GM23338 (cell line): ENCODE results near the gene MBL2. TPM values are rescaled to one million over a fixed set of nuclear protein-coding genes. Genes with fewer than 3 reads are reported as not detected.

Source experiments
- ATAC-seq: fragments of 200-7000 bp; cut with Tn5 transposase; 3 replicates; pipeline ENCODE4 v1.9.1; 2020
- DNase-seq: peaks from one replicate; pipeline ENCODE4 v3.0.0-alpha.2; 2015; ENCODE audit warnings: low spot score
- H2AFZ ChIP-seq: fragments of 200-600 bp; sonication (generic); 2 replicates; pipeline ENCODE4 v1.8.0; 2016; ENCODE audit warnings: antibody characterized with exemption, mild to moderate bottlenecking, moderate library complexity
- H3F3A ChIP-seq: fragments of 200-600 bp; sonication (generic); replicated peaks from 2 replicates; pipeline ENCODE4 v1.8.0; 2017; ENCODE audit warnings: antibody characterized with exemption, mixed run types, low read depth
- H3K27ac ChIP-seq: fragments of 200-600 bp; sonication (generic); 2 replicates; pipeline ENCODE4 v1.6.1; 2016; ENCODE audit warnings: low read depth
- H3K27me3 ChIP-seq: fragments of 200-600 bp; sonication (generic); 2 replicates; pipeline ENCODE4 v1.8.0; 2016; ENCODE audit warnings: mild to moderate bottlenecking, mixed run types, moderate library complexity; ENCODE audit not compliant: insufficient read depth
- H3K36me3 ChIP-seq: fragments of 200-600 bp; sonication (generic); 2 replicates; pipeline ENCODE4 v1.8.0; 2016; ENCODE audit warnings: mild to moderate bottlenecking; ENCODE audit not compliant: insufficient read depth
- H3K4me1 ChIP-seq: fragments of 200-600 bp; sonication (generic); 2 replicates; pipeline ENCODE4 v1.8.0; 2016; ENCODE audit warnings: mild to moderate bottlenecking, moderate library complexity; ENCODE audit not compliant: insufficient read depth
- H3K4me2 ChIP-seq: fragments of 200-600 bp; sonication (generic); 2 replicates; pipeline ENCODE4 v1.7.1; 2017; ENCODE audit warnings: mixed run types
- H3K4me3 ChIP-seq: fragments of 200-600 bp; sonication (generic); 2 replicates; pipeline ENCODE4 v1.6.1; 2016; ENCODE audit warnings: mixed run types
- H3K79me2 ChIP-seq: fragments of 200-600 bp; sonication (generic); replicated peaks from 2 replicates; pipeline ENCODE4 v1.8.0; 2017; ENCODE audit warnings: mild to moderate bottlenecking; ENCODE audit not compliant: insufficient read depth
- H3K9me2 ChIP-seq: fragments of 200-600 bp; sonication (generic); 2 replicates; pipeline ENCODE4 v1.8.0; 2017; ENCODE audit not compliant: insufficient read depth
- H4K20me1 ChIP-seq: fragments of 200-600 bp; sonication (generic); replicated peaks from 2 replicates; pipeline ENCODE4 v1.8.0; 2017; ENCODE audit warnings: mild to moderate bottlenecking; ENCODE audit not compliant: insufficient read depth
- H3K27ac Mint-ChIP-seq: 2 replicates; pipeline ENCODE4 v1.8.0; 2020; ENCODE audit warnings: inconsistent platforms, mild to moderate bottlenecking, moderate library complexity, mixed read lengths
- H3K27me3 Mint-ChIP-seq: 3 replicates; pipeline ENCODE4 v1.8.0; 2022; ENCODE audit warnings: low read depth, mild to moderate bottlenecking, moderate library complexity, mixed read lengths, inconsistent platforms; ENCODE audit not compliant: insufficient read depth, poor library complexity
- H3K36me3 Mint-ChIP-seq: 3 replicates; pipeline ENCODE4 v1.8.0; 2021; ENCODE audit warnings: low read depth, mild to moderate bottlenecking, inconsistent platforms, moderate library complexity, mixed read lengths
- H3K4me1 Mint-ChIP-seq: 3 replicates; pipeline ENCODE4 v1.8.0; 2020; ENCODE audit warnings: mild to moderate bottlenecking, inconsistent platforms, mixed read lengths
- H3K4me3 Mint-ChIP-seq: 3 replicates; pipeline ENCODE4 v1.8.0; 2021; ENCODE audit warnings: moderate library complexity, mild to moderate bottlenecking, inconsistent platforms, mixed read lengths
- H3K9me3 Mint-ChIP-seq: 3 replicates; pipeline ENCODE4 v1.8.0; 2020; ENCODE audit warnings: moderate library complexity, mild to moderate bottlenecking, inconsistent platforms, mixed read lengths
- CREB1 ChIP-seq: fragments of 250-450 bp; sonication (Bioruptor Pico); IDR thresholded peaks from 2 replicates; pipeline ENCODE4 v1.5.0; 2020; ENCODE audit warnings: low read depth, mild to moderate bottlenecking, moderate library complexity
- EZH2 ChIP-seq: fragments of 200-600 bp; sonication (generic); IDR thresholded peaks from one replicate; pipeline ENCODE4 v1.8.0; 2017; ENCODE audit warnings: antibody characterized with exemption, mild to moderate bottlenecking, low read depth; ENCODE audit not compliant: unreplicated experiment
- EZH2phosphoT487 ChIP-seq: fragments of 200-600 bp; sonication (generic); IDR thresholded peaks from one replicate; pipeline ENCODE4 v1.8.1; 2018; ENCODE audit warnings: antibody characterized with exemption; ENCODE audit not compliant: unreplicated experiment
- JUNB ChIP-seq: IDR thresholded peaks from one replicate; pipeline ENCODE4 v1.6.1; 2016; ENCODE audit warnings: antibody characterized with exemption; ENCODE audit not compliant: unreplicated experiment
- NANOG ChIP-seq: IDR thresholded peaks from 2 replicates; pipeline ENCODE4 v1.6.1; 2016; ENCODE audit warnings: antibody characterized with exemption, borderline replicate concordance
- POLR2AphosphoS5 ChIP-seq: IDR thresholded peaks from 2 replicates; pipeline ENCODE4 v1.6.1; 2016; ENCODE audit warnings: antibody characterized with exemption, low read depth
- STAT1 ChIP-seq: IDR thresholded peaks from one replicate; pipeline ENCODE4 v1.6.1; 2016; ENCODE audit warnings: antibody characterized with exemption; ENCODE audit not compliant: unreplicated experiment
- ZNF331 ChIP-seq: fragments of 250-450 bp; sonication (Bioruptor Pico); IDR thresholded peaks from 2 replicates; pipeline ENCODE4 v1.5.0; 2020; ENCODE audit warnings: low read depth, mild to moderate bottlenecking, moderate library complexity
- polyA plus RNA-seq: library from polyadenylated mRNA; unstranded; fragments of >200 nt; fragmentation: Nextera tagmentation; extraction: Ambion mirVana; gene quantifications from 2 replicates; pipeline ENCODE4 v1.2.1, GENCODE V29; 2016
- total RNA-seq: library from RNA; depleted of rRNA; stranded (reverse); fragments of >200 nt; shearing (Covaris generic); gene quantifications from 2 replicates; pipeline ENCODE4 v1.2.3, GENCODE V29; 2014
- TF ChIP-seq, protein P1 (sequence below): IDR thresholded peaks from one replicate; pipeline ENCODE4 v1.6.1; 2018; ENCODE audit warnings: antibody characterized with exemption; ENCODE audit not compliant: unreplicated experiment
- TF ChIP-seq, protein P2 (sequence below), 2 experiments: fragments of 200-600 bp in 1 of 2; sonication (generic) in 1 of 2; conservative IDR thresholded peaks; 2 replicates each; pipeline versions ENCODE4 v1.5.1 to v1.6.1; 2016 to 2017; ENCODE audit warnings: antibody characterized with exemption in 2 of 2, low read depth in 2 of 2, mild to moderate bottlenecking in 2 of 2, moderate library complexity in 1 of 2
- TF ChIP-seq, protein P3 (sequence below): fragments of 250-450 bp; sonication (Bioruptor Pico); IDR thresholded peaks from 2 replicates; pipeline ENCODE4 v1.5.0; 2020; ENCODE audit warnings: mild to moderate bottlenecking, moderate library complexity

Gene MBL2
- total and polyA plus RNA-seq, 2 experiments from 2014 or later = not detected

DNA sequence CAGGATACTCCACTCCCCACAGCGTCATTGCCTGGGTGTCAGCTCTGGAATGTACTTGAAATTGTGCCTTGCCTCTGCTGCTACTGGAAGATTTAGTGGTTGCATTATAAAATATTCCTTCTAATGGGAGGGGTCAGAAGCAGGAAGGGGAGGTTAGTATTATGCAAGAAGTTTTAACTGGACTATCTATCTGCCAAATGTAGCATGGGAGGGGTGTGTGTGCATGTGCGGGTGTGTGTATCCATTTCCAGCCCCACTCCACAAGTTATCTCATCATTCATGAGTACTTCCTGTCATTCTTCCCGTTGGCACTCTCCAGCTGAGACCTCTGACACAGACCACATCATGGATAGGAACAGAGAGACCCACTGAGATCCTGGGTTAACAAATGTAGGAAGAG lies 13.4 kb downstream of the MBL2 start:
- ATAC-seq (no peak), DNase-seq (no peak)
- no peak overlapping the region for H3K27ac Mint-ChIP-seq
- Histone ChIP-seq H3K4me1 (no peaks in the 10 kb centered on the region), H3K36me3 (no peaks in the 10 kb centered on the region), H3K4me3 (no peak overlapping the region), H3K4me2 (no peak overlapping the region), H3F3A (no peaks in the 10 kb centered on the region), H3K27ac (no peak overlapping the region), H2AFZ (no peak overlapping the region), H3K79me2 (no peaks in the 10 kb centered on the region), H4K20me1 (no peaks in the 10 kb centered on the region), H3K27me3 (no peaks in the 10 kb centered on the region), H3K9me2 (no peaks in the 10 kb centered on the region)
- TF ChIP-seq EZH2 = no peak
- H3K27me3 Mint-ChIP-seq = no peaks in the 10 kb centered on the region
- H3K4me1 Mint-ChIP-seq = no peaks in the 10 kb centered on the region
- no peak overlapping the region for H3K4me3 Mint-ChIP-seq
- no peaks in the 10 kb centered on the region for H3K36me3 Mint-ChIP-seq
- no peaks in the 10 kb centered on the region for H3K9me3 Mint-ChIP-seq

DNA sequence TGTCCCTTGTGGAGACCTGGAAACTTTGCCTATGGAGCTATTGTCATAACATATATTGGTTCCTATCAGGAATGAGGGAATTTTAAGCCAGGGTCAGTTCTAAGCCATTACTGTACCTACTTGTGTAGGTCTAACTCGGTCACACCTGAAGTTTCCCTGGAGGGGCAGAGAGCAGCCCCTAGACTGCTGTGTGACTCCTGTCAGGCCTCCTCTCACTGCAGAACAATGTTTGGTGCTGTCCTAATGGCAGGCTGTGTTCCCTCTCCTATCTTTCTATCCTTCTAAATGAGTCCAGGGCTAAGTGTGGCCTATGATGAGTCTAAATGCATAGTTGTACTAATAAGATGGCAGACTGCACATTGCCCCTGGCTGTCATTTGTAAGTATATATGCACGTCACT lies 14.2 kb downstream of the MBL2 start:
- DNase-seq (no peak), ATAC-seq (no peak)
- Mint-ChIP-seq H3K27me3 (no peaks in the 10 kb centered on the region), H3K9me3 (no peaks in the 10 kb centered on the region), H3K27ac (no peak overlapping the region), H3K4me1 (no peaks in the 10 kb centered on the region), H3K4me3 (no peak overlapping the region), H3K36me3 (no peaks in the 10 kb centered on the region)
- H3F3A ChIP-seq = no peaks in the 10 kb centered on the region
- no peak overlapping the region for H3K4me2 ChIP-seq
- H3K9me2 ChIP-seq = no peaks in the 10 kb centered on the region
- H3K36me3 ChIP-seq = no peaks in the 10 kb centered on the region
- H3K4me1 ChIP-seq = no peaks in the 10 kb centered on the region
- no peaks in the 10 kb centered on the region for H4K20me1 ChIP-seq
- H3K27ac ChIP-seq = no peak overlapping the region
- no peaks in the 10 kb centered on the region for H3K27me3 ChIP-seq
- H3K4me3 ChIP-seq = no peak overlapping the region
- H2AFZ ChIP-seq = no peak overlapping the region
- H3K79me2 ChIP-seq = no peaks in the 10 kb centered on the region
- TF ChIP-seq ZNF331 (CRISPR knock-in tag) = no peak
- no peak for TF ChIP-seq CREB1 (CRISPR knock-in tag)
- TF ChIP-seq, protein P1, sequence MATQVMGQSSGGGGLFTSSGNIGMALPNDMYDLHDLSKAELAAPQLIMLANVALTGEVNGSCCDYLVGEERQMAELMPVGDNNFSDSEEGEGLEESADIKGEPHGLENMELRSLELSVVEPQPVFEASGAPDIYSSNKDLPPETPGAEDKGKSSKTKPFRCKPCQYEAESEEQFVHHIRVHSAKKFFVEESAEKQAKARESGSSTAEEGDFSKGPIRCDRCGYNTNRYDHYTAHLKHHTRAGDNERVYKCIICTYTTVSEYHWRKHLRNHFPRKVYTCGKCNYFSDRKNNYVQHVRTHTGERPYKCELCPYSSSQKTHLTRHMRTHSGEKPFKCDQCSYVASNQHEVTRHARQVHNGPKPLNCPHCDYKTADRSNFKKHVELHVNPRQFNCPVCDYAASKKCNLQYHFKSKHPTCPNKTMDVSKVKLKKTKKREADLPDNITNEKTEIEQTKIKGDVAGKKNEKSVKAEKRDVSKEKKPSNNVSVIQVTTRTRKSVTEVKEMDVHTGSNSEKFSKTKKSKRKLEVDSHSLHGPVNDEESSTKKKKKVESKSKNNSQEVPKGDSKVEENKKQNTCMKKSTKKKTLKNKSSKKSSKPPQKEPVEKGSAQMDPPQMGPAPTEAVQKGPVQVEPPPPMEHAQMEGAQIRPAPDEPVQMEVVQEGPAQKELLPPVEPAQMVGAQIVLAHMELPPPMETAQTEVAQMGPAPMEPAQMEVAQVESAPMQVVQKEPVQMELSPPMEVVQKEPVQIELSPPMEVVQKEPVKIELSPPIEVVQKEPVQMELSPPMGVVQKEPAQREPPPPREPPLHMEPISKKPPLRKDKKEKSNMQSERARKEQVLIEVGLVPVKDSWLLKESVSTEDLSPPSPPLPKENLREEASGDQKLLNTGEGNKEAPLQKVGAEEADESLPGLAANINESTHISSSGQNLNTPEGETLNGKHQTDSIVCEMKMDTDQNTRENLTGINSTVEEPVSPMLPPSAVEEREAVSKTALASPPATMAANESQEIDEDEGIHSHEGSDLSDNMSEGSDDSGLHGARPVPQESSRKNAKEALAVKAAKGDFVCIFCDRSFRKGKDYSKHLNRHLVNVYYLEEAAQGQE = no peak
- TF ChIP-seq JUNB = no peak
- TF ChIP-seq STAT1 = no peak
- TF ChIP-seq, protein P2, sequence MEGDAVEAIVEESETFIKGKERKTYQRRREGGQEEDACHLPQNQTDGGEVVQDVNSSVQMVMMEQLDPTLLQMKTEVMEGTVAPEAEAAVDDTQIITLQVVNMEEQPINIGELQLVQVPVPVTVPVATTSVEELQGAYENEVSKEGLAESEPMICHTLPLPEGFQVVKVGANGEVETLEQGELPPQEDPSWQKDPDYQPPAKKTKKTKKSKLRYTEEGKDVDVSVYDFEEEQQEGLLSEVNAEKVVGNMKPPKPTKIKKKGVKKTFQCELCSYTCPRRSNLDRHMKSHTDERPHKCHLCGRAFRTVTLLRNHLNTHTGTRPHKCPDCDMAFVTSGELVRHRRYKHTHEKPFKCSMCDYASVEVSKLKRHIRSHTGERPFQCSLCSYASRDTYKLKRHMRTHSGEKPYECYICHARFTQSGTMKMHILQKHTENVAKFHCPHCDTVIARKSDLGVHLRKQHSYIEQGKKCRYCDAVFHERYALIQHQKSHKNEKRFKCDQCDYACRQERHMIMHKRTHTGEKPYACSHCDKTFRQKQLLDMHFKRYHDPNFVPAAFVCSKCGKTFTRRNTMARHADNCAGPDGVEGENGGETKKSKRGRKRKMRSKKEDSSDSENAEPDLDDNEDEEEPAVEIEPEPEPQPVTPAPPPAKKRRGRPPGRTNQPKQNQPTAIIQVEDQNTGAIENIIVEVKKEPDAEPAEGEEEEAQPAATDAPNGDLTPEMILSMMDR (conservative IDR thresholded peaks at IDR 0.05; ENCODE audit: low read depth in 2 of 2) = no peak
- TF ChIP-seq POLR2AphosphoS5 = no peak
- TF ChIP-seq EZH2 = no peak
- TF ChIP-seq NANOG = no peak
- TF ChIP-seq EZH2phosphoT487 = no peak
- TF ChIP-seq, protein P3, sequence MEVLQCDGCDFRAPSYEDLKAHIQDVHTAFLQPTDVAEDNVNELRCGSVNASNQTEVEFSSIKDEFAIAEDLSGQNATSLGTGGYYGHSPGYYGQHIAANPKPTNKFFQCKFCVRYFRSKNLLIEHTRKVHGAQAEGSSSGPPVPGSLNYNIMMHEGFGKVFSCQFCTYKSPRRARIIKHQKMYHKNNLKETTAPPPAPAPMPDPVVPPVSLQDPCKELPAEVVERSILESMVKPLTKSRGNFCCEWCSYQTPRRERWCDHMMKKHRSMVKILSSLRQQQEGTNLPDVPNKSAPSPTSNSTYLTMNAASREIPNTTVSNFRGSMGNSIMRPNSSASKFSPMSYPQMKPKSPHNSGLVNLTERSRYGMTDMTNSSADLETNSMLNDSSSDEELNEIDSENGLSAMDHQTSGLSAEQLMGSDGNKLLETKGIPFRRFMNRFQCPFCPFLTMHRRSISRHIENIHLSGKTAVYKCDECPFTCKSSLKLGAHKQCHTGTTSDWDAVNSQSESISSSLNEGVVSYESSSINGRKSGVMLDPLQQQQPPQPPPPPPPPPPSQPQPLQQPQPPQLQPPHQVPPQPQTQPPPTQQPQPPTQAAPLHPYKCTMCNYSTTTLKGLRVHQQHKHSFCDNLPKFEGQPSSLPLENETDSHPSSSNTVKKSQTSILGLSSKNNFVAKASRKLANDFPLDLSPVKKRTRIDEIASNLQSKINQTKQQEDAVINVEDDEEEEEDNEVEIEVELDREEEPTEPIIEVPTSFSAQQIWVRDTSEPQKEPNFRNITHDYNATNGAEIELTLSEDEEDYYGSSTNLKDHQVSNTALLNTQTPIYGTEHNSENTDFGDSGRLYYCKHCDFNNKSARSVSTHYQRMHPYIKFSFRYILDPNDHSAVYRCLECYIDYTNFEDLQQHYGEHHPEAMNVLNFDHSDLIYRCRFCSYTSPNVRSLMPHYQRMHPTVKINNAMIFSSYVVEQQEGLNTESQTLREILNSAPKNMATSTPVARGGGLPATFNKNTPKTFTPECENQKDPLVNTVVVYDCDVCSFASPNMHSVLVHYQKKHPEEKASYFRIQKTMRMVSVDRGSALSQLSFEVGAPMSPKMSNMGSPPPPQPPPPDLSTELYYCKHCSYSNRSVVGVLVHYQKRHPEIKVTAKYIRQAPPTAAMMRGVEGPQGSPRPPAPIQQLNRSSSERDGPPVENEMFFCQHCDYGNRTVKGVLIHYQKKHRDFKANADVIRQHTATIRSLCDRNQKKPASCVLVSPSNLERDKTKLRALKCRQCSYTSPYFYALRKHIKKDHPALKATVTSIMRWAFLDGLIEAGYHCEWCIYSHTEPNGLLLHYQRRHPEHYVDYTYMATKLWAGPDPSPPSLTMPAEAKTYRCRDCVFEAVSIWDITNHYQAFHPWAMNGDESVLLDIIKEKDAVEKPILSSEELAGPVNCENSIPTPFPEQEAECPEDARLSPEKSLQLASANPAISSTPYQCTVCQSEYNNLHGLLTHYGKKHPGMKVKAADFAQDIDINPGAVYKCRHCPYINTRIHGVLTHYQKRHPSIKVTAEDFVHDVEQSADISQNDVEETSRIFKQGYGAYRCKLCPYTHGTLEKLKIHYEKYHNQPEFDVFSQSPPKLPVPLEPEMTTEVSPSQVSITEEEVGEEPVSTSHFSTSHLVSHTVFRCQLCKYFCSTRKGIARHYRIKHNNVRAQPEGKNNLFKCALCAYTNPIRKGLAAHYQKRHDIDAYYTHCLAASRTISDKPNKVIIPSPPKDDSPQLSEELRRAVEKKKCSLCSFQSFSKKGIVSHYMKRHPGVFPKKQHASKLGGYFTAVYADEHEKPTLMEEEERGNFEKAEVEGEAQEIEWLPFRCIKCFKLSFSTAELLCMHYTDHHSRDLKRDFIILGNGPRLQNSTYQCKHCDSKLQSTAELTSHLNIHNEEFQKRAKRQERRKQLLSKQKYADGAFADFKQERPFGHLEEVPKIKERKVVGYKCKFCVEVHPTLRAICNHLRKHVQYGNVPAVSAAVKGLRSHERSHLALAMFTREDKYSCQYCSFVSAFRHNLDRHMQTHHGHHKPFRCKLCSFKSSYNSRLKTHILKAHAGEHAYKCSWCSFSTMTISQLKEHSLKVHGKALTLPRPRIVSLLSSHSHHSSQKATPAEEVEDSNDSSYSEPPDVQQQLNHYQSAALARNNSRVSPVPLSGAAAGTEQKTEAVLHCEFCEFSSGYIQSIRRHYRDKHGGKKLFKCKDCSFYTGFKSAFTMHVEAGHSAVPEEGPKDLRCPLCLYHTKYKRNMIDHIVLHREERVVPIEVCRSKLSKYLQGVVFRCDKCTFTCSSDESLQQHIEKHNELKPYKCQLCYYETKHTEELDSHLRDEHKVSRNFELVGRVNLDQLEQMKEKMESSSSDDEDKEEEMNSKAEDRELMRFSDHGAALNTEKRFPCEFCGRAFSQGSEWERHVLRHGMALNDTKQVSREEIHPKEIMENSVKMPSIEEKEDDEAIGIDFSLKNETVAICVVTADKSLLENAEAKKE = no peak
